ENCODE measurements around the gene PRICKLE3.

The PRICKLE3 gene

DNA sequence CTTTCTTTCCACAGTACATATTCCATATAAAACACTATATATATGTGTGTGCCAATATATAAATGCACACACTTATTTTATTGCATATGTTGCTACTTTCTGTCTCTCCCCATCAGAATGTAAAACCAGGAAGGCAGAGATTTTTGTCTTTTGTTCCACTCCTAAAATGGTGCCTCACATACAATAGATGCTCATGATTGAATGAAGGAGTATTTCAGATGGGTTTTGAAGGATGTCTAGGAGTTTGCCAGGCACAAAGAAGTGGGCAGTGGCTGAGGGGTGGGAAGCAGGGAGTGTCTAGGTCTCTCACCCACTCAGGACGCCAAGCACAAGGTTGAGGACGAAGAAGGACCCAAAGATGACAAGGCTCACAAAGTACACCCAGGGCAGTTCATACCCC lies 41.6 kb upstream of the PRICKLE3 start:
- Histone ChIP-seq H2AFZ (ENCODE audit: low read depth, low read length) (no peak overlapping the region), H3K36me3 (replicated peaks; ENCODE audit: low read depth, low read length) (no peaks in the 10 kb centered on the region), H3K79me2 (ENCODE audit: low read length) (no peaks in the 10 kb centered on the region), H3K4me2 (ENCODE audit: low read length) (no peak overlapping the region), H3K9ac (ENCODE audit: low read length) (no peak overlapping the region), H3K4me1 (ENCODE audit: low read length) (peaks cover 9% of the 10 kb centered on the region; the same call in 1 of the 2 replicates), H3K27me3 (ENCODE audit: low read depth, low read length) (no peaks in the 10 kb centered on the region), H4K20me1 (ENCODE audit: insufficient read depth, low read length) (no peaks in the 10 kb centered on the region), H3K9me3 (ENCODE audit: insufficient read depth, low read length) (no peaks in the 10 kb centered on the region), H3K27ac (ENCODE audit: low read length) (no peak overlapping the region), H3K4me3 (ENCODE audit: low read length) (no peak overlapping the region)
- TF ChIP-seq CTCF (IDR thresholded peaks at IDR 0.05; ENCODE audit: low read depth, low read length) (no peak), EZH2phosphoT487 (IDR thresholded peaks at IDR 0.05; ENCODE audit: low read depth) (no peak)

DNA sequence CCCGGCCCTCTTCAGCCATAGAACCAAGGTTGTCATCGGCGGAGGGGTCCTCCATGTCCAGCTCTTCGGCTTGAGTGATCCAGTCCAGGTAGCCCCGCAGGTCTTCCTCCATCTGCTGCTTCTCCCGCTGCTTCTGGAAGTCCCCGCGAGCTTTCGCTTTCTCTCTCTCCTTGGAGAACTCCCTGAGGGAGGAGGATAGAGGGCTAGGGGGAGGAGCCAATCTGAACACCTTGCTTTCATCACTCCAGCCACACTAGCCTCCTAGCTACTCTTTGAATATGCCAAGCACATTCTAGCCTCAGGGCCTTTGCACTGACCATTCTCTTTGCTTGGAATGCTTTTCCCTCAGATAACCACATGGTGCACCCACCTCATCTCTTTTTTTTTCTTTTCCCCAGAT lies 40.8 kb upstream of the PRICKLE3 start:
- no peaks in the 10 kb centered on the region for H4K20me1 ChIP-seq (ENCODE audit: insufficient read depth, low read length)
- TF ChIP-seq EZH2phosphoT487 (IDR thresholded peaks at IDR 0.05; ENCODE audit: low read depth) (no peak), CTCF (IDR thresholded peaks at IDR 0.05; ENCODE audit: low read depth, low read length) (no peak)
- H2AFZ ChIP-seq (ENCODE audit: low read depth, low read length) = no peak overlapping the region
- no peaks in the 10 kb centered on the region for H3K79me2 ChIP-seq (ENCODE audit: low read length)
- no peak overlapping the region for H3K27ac ChIP-seq (ENCODE audit: low read length)
- peaks cover 9% of the 10 kb centered on the region; the same call in 1 of the 2 replicates for H3K4me1 ChIP-seq (ENCODE audit: low read length)
- H3K9ac ChIP-seq (ENCODE audit: low read length) = no peak overlapping the region
- H3K4me2 ChIP-seq (ENCODE audit: low read length) = no peak overlapping the region
- no peaks in the 10 kb centered on the region for H3K9me3 ChIP-seq (ENCODE audit: insufficient read depth, low read length)
- no peak overlapping the region for H3K4me3 ChIP-seq (ENCODE audit: low read length)
- no peaks in the 10 kb centered on the region for H3K27me3 ChIP-seq (ENCODE audit: low read depth, low read length)
- H3K36me3 ChIP-seq (replicated peaks; ENCODE audit: low read depth, low read length) = no peaks in the 10 kb centered on the region

GRCh38 chrX:49225858-49226257 lies 39.7 kb upstream of the PRICKLE3 start:
- H3K4me1 ChIP-seq (ENCODE audit: low read length) = peaks cover 5% of the 10 kb centered on the region; the same call in 1 of the 2 replicates
- TF ChIP-seq EZH2phosphoT487 (IDR thresholded peaks at IDR 0.05; ENCODE audit: low read depth) (no peak), CTCF (IDR thresholded peaks at IDR 0.05; ENCODE audit: low read depth, low read length) (no peak)
- H3K27ac ChIP-seq (ENCODE audit: low read length) = no peak overlapping the region
- no peaks in the 10 kb centered on the region for H3K79me2 ChIP-seq (ENCODE audit: low read length)
- no peaks in the 10 kb centered on the region for H3K9me3 ChIP-seq (ENCODE audit: insufficient read depth, low read length)
- no peaks in the 10 kb centered on the region for H3K27me3 ChIP-seq (ENCODE audit: low read depth, low read length)
- no peak overlapping the region for H3K9ac ChIP-seq (ENCODE audit: low read length)
- H4K20me1 ChIP-seq (ENCODE audit: insufficient read depth, low read length) = no peaks in the 10 kb centered on the region
- no peaks in the 10 kb centered on the region for H3K36me3 ChIP-seq (replicated peaks; ENCODE audit: low read depth, low read length)
- H3K4me2 ChIP-seq (ENCODE audit: low read length) = no peak overlapping the region
- H3K4me3 ChIP-seq (ENCODE audit: low read length) = no peak overlapping the region
- H2AFZ ChIP-seq (ENCODE audit: low read depth, low read length) = no peak overlapping the region

GRCh38 chrX:49221868-49222267 lies 35.7 kb upstream of the PRICKLE3 start:
- H3K9me3 ChIP-seq (ENCODE audit: insufficient read depth, low read length) = no peaks in the 10 kb centered on the region
- H3K27me3 ChIP-seq (ENCODE audit: low read depth, low read length) = no peaks in the 10 kb centered on the region
- H3K27ac ChIP-seq (ENCODE audit: low read length) = no peak overlapping the region
- H3K36me3 ChIP-seq (replicated peaks; ENCODE audit: low read depth, low read length) = no peaks in the 10 kb centered on the region
- no peak overlapping the region for H2AFZ ChIP-seq (ENCODE audit: low read depth, low read length)
- H3K4me1 ChIP-seq (ENCODE audit: low read length) = peaks cover 7% of the 10 kb centered on the region
- no peak overlapping the region for H3K4me2 ChIP-seq (ENCODE audit: low read length)
- no peak overlapping the region for H3K4me3 ChIP-seq (ENCODE audit: low read length)
- TF ChIP-seq CTCF (IDR thresholded peaks at IDR 0.05; ENCODE audit: low read depth, low read length) (no peak), EZH2phosphoT487 (IDR thresholded peaks at IDR 0.05; ENCODE audit: low read depth) (no peak)
- no peaks in the 10 kb centered on the region for H4K20me1 ChIP-seq (ENCODE audit: insufficient read depth, low read length)
- H3K9ac ChIP-seq (ENCODE audit: low read length) = no peak overlapping the region
- no peaks in the 10 kb centered on the region for H3K79me2 ChIP-seq (ENCODE audit: low read length)

All from OCI-LY3 (cell line).